Tongue (tissue), 2 donors: ENCODE data around the gene ASB4. TPM values are rescaled to one million over a fixed set of nuclear protein-coding genes. Genes with fewer than 3 reads are reported as not detected.
A peak's percentile ranks its signal among the peaks of the same experiment; 100 is the strongest.

ENCODE experiments used
- DNase-seq: peaks from one replicate; pipeline ENCODE4 v3.0.0-alpha.2; 2015
- total RNA-seq: library from RNA; depleted of rRNA; stranded (reverse); fragments of >200 nt; gene quantifications from one replicate; pipeline ENCODE4 v1.2.3, GENCODE V29; 2014

Gene ASB4
- total RNA-seq, 1 donor from 2014 or later = 26.9 TPM

- DNase-seq = no peak
Observed at GRCh38 chr7:95526128-95526738, 40.5 kb downstream of the ASB4 start.

GRCh38 chr7:95527033-95527775 lies 41.5 kb downstream of the ASB4 start:
- DNase-seq = peak; percentile 79

GRCh38 chr7:95527776-95528250 lies 42.1 kb downstream of the ASB4 start:
- DNase-seq = no peak

- no peak for DNase-seq
Observed at GRCh38 chr7:95529701-95530100, 44.0 kb downstream of the ASB4 start.

- DNase-seq = no peak
Observed at GRCh38 chr7:95530881-95531280, 45.1 kb downstream of the ASB4 start.

GRCh38 chr7:95531605-95532219 lies 46.0 kb downstream of the ASB4 start:
- DNase-seq = no peak

GRCh38 chr7:95534796-95535195 lies 49.1 kb downstream of the ASB4 start:
- DNase-seq = no peak

- DNase-seq = no peak
Observed at GRCh38 chr7:95535662-95536061, 49.9 kb downstream of the ASB4 start.

- DNase-seq = no peak
Observed at GRCh38 chr7:95536656-95537311, 51.0 kb downstream of the ASB4 start.

GRCh38 chr7:95537468-95537867 lies 51.7 kb downstream of the ASB4 start:
- no peak for DNase-seq

GRCh38 chr7:95539426-95539825 lies 53.7 kb downstream of the ASB4 start:
- no peak for DNase-seq

GRCh38 chr7:95540366-95540765 lies 54.6 kb downstream of the ASB4 start:
- no peak for DNase-seq

- DNase-seq = no peak
Observed at GRCh38 chr7:95543312-95543711, 57.6 kb downstream of the ASB4 start.

- no peak for DNase-seq
Observed at GRCh38 chr7:95544171-95544570, 58.4 kb downstream of the ASB4 start.

- peak; percentile 67 for DNase-seq
Observed at GRCh38 chr7:95545007-95545615, 59.4 kb downstream of the ASB4 start.

- DNase-seq = no peak
Observed at GRCh38 chr7:95545673-95546072, 59.9 kb downstream of the ASB4 start.

GRCh38 chr7:95546647-95547046 lies 60.9 kb downstream of the ASB4 start:
- no peak for DNase-seq

- peak; percentile 31 for DNase-seq
Observed at GRCh38 chr7:95547361-95548348, 61.9 kb downstream of the ASB4 start.

- peak; percentile 96 for DNase-seq
Observed at GRCh38 chr7:95549818-95550529, 64.2 kb downstream of the ASB4 start.

GRCh38 chr7:95550546-95550945 lies 64.8 kb downstream of the ASB4 start:
- no peak for DNase-seq
